ENCODE measurements around the gene CIB2.

DNA sequence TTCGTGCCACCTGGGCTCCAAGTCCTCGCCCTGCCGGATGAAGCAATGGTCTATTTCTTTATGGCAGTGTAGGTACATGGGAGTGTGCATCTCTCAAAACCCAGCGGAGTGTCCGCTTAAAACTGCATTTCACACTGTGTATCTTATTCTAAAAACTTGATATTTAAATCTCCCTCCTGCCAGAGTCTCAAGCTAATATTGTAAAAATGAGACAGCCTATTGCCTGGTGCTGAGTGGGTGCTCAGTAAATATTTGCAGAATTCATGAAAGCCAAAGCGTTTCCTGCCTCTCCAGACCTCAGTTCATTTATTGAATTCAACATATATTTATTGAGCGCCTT lies 53.4 kb downstream of the CIB2 start:
- no peak for TF ChIP-seq POLR2A (IDR thresholded peaks at IDR 0.05)
- TF ChIP-seq, protein P1, sequence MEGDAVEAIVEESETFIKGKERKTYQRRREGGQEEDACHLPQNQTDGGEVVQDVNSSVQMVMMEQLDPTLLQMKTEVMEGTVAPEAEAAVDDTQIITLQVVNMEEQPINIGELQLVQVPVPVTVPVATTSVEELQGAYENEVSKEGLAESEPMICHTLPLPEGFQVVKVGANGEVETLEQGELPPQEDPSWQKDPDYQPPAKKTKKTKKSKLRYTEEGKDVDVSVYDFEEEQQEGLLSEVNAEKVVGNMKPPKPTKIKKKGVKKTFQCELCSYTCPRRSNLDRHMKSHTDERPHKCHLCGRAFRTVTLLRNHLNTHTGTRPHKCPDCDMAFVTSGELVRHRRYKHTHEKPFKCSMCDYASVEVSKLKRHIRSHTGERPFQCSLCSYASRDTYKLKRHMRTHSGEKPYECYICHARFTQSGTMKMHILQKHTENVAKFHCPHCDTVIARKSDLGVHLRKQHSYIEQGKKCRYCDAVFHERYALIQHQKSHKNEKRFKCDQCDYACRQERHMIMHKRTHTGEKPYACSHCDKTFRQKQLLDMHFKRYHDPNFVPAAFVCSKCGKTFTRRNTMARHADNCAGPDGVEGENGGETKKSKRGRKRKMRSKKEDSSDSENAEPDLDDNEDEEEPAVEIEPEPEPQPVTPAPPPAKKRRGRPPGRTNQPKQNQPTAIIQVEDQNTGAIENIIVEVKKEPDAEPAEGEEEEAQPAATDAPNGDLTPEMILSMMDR (IDR thresholded peaks at IDR 0.05): no peak
- no peak for TF ChIP-seq EP300 (IDR thresholded peaks at IDR 0.05)

Measured in upper lobe of left lung (tissue), 4 donors.